ENCODE data around the gene KIF16B. TPM values are rescaled to one million over a fixed set of nuclear protein-coding genes. Genes with fewer than 3 reads are reported as not detected.
A peak's percentile ranks its signal among the peaks of the same experiment; 100 is the strongest.

The KIF16B gene
- total and polyA plus RNA-seq, 8 donors: 5.0 to 59.8 (median 24.2) TPM

DNA sequence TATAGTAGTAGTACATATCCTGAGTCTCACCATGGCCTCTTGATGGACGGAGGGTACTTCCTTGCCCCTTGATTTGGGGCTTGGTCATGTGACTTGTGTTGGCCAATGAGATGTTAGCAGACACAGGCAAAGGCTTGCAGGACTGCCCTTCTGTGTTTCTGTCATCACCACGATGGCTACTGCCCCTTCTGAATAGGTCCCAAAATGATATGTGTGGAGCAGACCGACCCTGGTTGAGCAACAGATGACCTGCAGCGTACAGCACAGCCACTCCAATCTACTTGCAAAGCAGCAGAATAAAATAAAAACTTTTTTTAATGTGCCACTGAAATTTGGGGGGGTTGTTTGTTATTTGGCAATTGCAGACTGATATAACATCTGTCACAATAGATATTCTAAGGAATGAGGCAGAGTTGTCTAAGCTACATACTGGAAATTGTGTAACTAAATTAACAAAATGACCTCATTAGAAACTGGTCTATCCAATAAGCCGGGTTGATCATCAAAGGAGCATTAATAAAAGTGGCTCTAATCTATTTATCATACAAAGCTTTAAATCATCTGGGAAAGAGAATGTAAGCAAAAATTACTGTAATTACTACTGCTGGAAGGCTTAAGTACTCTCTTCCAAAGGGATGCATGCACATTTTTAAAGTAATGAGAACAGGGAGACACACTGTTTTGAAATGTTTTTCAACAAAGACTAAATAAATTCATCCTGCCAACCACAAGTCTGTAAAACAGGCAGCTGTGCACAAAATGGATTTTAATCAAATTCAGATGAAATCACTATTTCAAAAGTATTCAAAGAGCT, 209.5 kb downstream of the KIF16B start:
- WGBS, 5 donors: 57 to 83% (median 71%) methylated on average over 5 of the region's 5 CpGs
- DNase-seq: peak in 1 of 2 donors; percentile 17
- peaks cover 0 to 4% (median 1%) of the 10 kb centered on the region in 4 donors for H3K4me1 ChIP-seq
- intact Hi-C loops (cut with DNase I; ENCODE audit: low total_unique reads): no loop called here
- H3K27me3 ChIP-seq: no peaks in the 10 kb centered on the region
- H3K27ac ChIP-seq: no peak overlapping the region
- no peaks in the 10 kb centered on the region for H3K9me3 ChIP-seq
- H3K36me3 ChIP-seq: peaks cover 0 to 38% (median 35%) of the 10 kb centered on the region in 4 donors
- H3K4me3 ChIP-seq: no peak overlapping the region
- TF ChIP-seq CTCF (IDR thresholded peaks at IDR 0.05) (no peak), POLR2AphosphoS5 (IDR thresholded peaks at IDR 0.05) (no peak), POLR2A (IDR thresholded peaks at IDR 0.05) (no peak), EP300 (IDR thresholded peaks at IDR 0.05) (no peak)

GRCh38 chr20:16362642-16363041, 210.6 kb downstream of the KIF16B start:
- intact Hi-C loops (cut with DNase I; ENCODE audit: low total_unique reads): no loop called here
- H3K4me1 ChIP-seq: no peaks in the 10 kb centered on the region
- no peak overlapping the region for H3K4me3 ChIP-seq
- H3K9me3 ChIP-seq: no peaks in the 10 kb centered on the region
- WGBS, 5 donors: 91 to 100% (median 93%) methylated on average over 1 of the region's 1 CpG
- no peak for DNase-seq
- no peaks in the 10 kb centered on the region for H3K27me3 ChIP-seq
- no peak overlapping the region for H3K27ac ChIP-seq
- TF ChIP-seq POLR2AphosphoS5 (IDR thresholded peaks at IDR 0.05): no peak
- TF ChIP-seq EP300 (IDR thresholded peaks at IDR 0.05): no peak
- no peak for TF ChIP-seq CTCF (IDR thresholded peaks at IDR 0.05)
- no peak for TF ChIP-seq POLR2A (IDR thresholded peaks at IDR 0.05)
- H3K36me3 ChIP-seq: peaks cover 0 to 32% (median 24%) of the 10 kb centered on the region in 4 donors

- H3K4me1 ChIP-seq: no peaks in the 10 kb centered on the region
- no peaks in the 10 kb centered on the region for H3K27me3 ChIP-seq
- no peaks in the 10 kb centered on the region for H3K9me3 ChIP-seq
- TF ChIP-seq CTCF (IDR thresholded peaks at IDR 0.05) (no peak), POLR2AphosphoS5 (IDR thresholded peaks at IDR 0.05) (no peak), POLR2A (IDR thresholded peaks at IDR 0.05) (no peak), EP300 (IDR thresholded peaks at IDR 0.05) (no peak)
- H3K4me3 ChIP-seq: no peak overlapping the region
- intact Hi-C loops (cut with DNase I; ENCODE audit: low total_unique reads): no loop called here
- peaks cover 0 to 18% (median 12%) of the 10 kb centered on the region in 4 donors for H3K36me3 ChIP-seq
- H3K27ac ChIP-seq: no peak overlapping the region
- no peak for DNase-seq
- WGBS, 5 donors: 84 to 92% (median 85%) methylated on average over 5 of the region's 5 CpGs
Observed at GRCh38 chr20:16360668-16361067, 212.6 kb downstream of the KIF16B start.

DNA sequence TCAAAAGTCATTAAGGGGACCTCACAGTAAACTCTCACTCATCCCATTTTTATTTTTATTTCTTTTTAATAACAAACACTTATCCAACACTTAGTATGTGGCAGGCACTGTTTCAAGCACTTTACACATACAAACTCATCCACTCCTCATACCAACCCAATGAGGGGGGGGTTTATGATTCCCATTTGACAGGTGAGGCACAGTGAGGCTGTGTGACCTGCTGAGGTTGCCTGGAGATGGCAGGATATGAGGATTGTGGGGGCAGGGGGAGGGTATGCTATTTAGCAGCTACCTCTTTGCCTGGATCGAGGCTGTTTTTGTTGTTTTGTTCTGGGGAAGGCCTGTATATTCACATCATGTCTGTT, 219.8 kb downstream of the KIF16B start:
- Histone ChIP-seq H3K4me1 (no peaks in the 10 kb centered on the region), H3K27ac (no peak overlapping the region), H3K4me3 (no peak overlapping the region), H3K9me3 (no peaks in the 10 kb centered on the region), H3K36me3 (peaks cover 0 to 15% (median 11%) of the 10 kb centered on the region in 4 donors), H3K27me3 (no peaks in the 10 kb centered on the region)
- TF ChIP-seq EP300 (IDR thresholded peaks at IDR 0.05) (no peak), POLR2A (IDR thresholded peaks at IDR 0.05) (no peak), POLR2AphosphoS5 (IDR thresholded peaks at IDR 0.05) (no peak), CTCF (IDR thresholded peaks at IDR 0.05) (no peak)
- WGBS, 5 donors: 87 to 100% (median 92%) methylated on average over 1 of the region's 1 CpG
- intact Hi-C loops (cut with DNase I; ENCODE audit: low total_unique reads): no loop called here
- DNase-seq: no peak

All from stomach (tissue), 9 donors.